HG03354 (cell line): Measurements from ENCODE around the gene GMCL1.

ENCODE experiments used
- ATAC-seq: cut with Tn5 transposase; IDR thresholded peaks from one replicate; pipeline ENCODE4 v1.9.1; 2021; ENCODE audit warnings: mild to moderate bottlenecking; ENCODE audit not compliant: unreplicated experiment, poor library complexity, severe bottlenecking

Gene GMCL1

DNA sequence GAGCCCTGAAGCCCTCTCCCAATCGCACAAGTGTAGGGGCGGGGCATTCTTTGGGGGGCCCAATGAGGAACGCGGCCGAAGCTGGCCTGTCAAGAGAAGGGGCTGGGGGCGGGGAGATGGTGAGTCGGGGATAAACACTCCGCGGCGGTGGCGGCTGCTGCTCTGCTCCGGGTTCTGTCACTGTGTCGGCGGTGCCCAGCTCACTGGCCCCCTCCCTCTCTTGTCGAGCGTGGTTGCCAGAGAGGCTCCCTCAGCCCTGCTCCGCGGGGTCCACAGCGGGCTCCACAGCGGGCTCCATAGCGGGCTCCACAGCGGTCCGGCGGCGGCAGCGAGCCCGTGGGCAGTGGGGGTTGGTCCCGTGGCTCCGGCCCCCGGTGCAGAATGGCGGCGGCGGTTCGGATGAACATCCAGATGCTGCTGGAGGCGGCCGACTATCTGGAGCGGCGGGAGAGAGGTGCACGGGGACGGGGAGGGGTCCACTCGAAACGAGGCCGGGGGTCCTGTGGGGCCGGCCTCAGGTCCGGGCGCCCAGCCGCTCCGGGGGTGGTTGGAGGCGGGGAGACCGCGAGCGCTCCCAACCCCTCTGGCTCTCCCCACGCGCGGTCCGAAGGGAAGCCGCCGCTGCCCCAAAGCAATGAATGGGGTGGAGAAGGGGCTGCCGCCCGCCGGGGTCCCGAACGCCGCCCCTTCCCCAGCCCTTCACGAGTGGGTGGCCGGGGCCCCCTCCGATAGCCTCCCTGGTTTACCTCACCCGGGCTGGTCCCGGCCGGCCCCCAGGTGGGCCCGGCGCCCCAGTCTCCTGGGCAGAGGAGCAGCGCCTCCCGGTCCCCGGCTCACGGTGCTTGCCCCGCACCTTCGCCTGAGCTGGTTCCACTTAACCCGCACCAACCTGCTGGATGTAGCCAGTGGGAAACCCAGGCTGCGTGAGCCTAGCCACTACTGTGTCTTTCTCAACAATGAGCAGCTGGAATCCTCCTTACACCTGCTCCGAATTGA, 85.8 kb downstream of the GMCL1 start, which contains the start of gene MXD1:
TSS of gene MXD1 (plus strand) at position 160 of the 996 bp plus-strand sequence. CDS start at position 382, 222 bp downstream.
- ATAC-seq: no peak

DNA sequence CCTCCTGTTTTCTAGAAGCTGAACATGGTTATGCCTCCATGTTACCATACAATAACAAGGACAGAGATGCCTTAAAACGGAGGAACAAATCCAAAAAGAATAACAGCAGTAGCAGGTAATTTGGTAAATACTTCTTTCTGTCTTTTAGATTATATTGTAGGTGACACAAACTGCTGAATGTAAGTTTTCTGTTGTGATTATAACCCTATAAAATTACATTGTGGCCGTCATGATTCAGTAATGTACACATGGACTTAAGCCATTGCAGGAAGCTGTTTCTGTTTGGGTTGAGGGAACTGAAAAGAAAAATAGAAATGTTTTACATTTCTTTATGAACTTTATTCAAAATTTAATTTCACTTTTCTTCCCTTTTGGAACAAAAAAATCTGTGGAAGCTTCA, 86.6 kb downstream of the GMCL1 start:
- ATAC-seq: no peak

DNA sequence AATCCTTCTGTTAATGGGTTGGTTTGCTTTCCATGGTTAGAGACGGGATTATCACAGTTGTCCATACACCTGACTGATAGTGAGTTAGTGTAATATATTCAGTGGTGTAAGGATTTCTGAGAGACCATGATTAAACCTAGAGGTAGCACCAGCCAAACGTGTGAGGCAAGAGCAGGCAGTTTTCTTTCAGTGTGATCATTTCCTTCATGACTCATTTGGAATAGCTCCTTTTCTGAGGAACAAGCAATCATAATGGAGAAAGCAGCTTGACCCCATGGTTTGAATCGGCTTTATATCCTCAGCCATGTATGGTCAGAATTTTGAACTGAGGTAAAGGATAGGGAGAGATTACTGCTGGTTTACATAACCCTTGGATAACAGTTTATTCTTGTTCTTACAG, 88.4 kb downstream of the GMCL1 start:
- ATAC-seq: no peak

DNA sequence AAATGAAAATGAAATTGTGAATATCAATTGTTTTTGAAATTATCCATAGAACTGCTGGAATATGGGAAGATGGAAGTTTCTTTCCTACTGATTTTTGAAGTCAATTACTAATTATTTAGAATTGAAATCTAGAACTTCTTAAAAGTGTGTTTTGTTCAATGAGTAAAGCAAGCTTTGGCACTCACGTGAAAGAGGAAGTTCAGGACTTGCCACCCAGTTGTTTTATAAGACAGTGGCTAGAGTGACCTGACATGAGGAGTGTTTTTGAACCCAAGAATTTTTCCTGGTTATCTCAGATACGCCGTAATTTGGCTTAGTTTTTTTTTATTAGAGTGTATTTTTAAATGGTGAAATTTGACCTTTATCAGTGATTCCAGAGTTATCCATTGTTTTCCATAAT, 88.9 kb downstream of the GMCL1 start:
- no peak for ATAC-seq

DNA sequence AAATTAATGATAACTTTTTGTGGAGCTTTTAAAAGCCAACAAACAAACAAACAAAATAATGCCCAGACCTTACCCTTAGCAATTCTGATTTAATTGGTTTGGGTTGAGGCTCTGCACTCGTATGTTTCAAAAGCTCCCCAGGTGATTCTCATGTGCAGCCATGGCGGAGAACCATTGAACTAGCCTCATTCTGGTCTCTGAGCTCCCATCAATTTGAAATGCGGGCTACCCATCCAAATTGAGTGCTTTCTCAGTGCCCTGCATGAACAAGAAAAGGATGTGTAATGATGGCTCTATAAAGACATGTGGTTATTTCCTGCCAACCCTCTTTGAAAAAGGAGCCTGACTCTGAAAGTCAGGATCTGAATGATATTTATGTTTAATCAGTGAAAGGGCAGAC, 93.7 kb downstream of the GMCL1 start:
- ATAC-seq: no peak

DNA sequence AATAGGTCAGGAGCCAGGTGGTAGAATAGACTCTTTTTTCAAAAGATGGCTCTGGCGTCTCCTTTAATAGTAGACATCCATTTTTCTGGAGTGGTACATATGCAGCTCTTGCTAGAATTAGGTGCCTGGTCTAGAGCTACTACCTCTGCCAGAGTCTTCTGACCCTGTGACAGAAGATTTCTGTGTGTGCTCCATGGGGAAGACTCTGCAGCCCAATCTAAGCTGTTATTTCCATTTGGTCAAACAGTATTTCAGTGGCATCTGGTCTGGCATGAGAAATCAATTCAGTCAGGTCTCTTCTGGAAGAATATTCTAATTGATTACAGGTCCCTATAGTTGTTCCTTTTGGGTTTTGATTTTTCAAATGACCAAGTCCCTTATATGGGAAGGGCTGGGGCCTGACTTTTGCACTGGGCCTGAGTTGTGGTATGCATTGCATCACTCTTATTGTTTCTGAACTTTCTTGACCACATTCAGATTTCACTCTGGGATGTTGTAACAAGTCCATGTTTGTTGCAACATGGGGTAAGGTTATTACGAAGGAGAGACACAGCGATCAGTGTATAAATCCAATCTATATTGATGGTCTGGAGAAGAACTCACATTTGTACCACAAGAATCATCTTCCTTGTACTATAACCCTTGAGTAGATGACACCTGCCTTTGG, 97.5 kb downstream of the GMCL1 start:
- no peak for ATAC-seq
